Stimulated activated naive CD8-positive, alpha-beta T cell treated with anti-CD3 and anti-CD28 coated beads, Interleukin-15, Interleukin-2, amounts not matched to agents 100 ng/mL and 50 ng/mL, for 24 hours (primary cell): Measurements from ENCODE around the gene LRP1-AS.
"Not testable (repeated sequence)": the region's sequence is repeated elsewhere in the genome, so short reads cannot be mapped to it uniquely, and the experiment has no call there.

Experiments used
- H3K27ac Mint-ChIP-seq: one replicate; pipeline ENCODE4 v1.8.0; 2021; ENCODE audit warnings: mild to moderate bottlenecking, mixed read lengths
- H3K27me3 Mint-ChIP-seq: one replicate; pipeline ENCODE4 v1.8.0; 2021; ENCODE audit warnings: mixed read lengths
- H3K36me3 Mint-ChIP-seq: one replicate; pipeline ENCODE4 v1.8.0; 2021; ENCODE audit warnings: low read depth, mixed read lengths
- H3K4me1 Mint-ChIP-seq: one replicate; pipeline ENCODE4 v1.8.0; 2021; ENCODE audit warnings: low read depth, mixed read lengths
- H3K4me3 Mint-ChIP-seq: one replicate; pipeline ENCODE4 v1.8.0; 2021; ENCODE audit warnings: mild to moderate bottlenecking, mixed read lengths
- H3K9me3 Mint-ChIP-seq: one replicate; pipeline ENCODE4 v1.8.0; 2021; ENCODE audit warnings: mixed read lengths

LRP1-AS gene

GRCh38 chr12:57129889-57130288, 17.5 kb downstream of the LRP1-AS start:
- no peaks in the 10 kb centered on the region for H3K36me3 Mint-ChIP-seq
- no peak overlapping the region for H3K27ac Mint-ChIP-seq
- H3K4me3 Mint-ChIP-seq: peak overlapping the region; percentile 57
- H3K27me3 Mint-ChIP-seq: peaks cover 13% of the 10 kb centered on the region
- H3K4me1 Mint-ChIP-seq: peaks cover 13% of the 10 kb centered on the region
- H3K9me3 Mint-ChIP-seq: no peaks in the 10 kb centered on the region

GRCh38 chr12:57129321-57129842, 18.0 kb downstream of the LRP1-AS start:
- no peaks in the 10 kb centered on the region for H3K36me3 Mint-ChIP-seq
- H3K9me3 Mint-ChIP-seq: no peaks in the 10 kb centered on the region
- H3K27me3 Mint-ChIP-seq: peaks cover 18% of the 10 kb centered on the region
- H3K4me1 Mint-ChIP-seq: peaks cover 16% of the 10 kb centered on the region
- H3K4me3 Mint-ChIP-seq: peak overlapping the region; percentile 57
- H3K27ac Mint-ChIP-seq: no peak overlapping the region

- H3K27me3 Mint-ChIP-seq: peaks cover 19% of the 10 kb centered on the region
- no peak overlapping the region for H3K27ac Mint-ChIP-seq
- no peaks in the 10 kb centered on the region for H3K36me3 Mint-ChIP-seq
- peaks cover 20% of the 10 kb centered on the region for H3K4me1 Mint-ChIP-seq
- H3K9me3 Mint-ChIP-seq: no peaks in the 10 kb centered on the region
- peak overlapping the region; percentile 3 for H3K4me3 Mint-ChIP-seq
These were observed 18.7 kb downstream of the LRP1-AS start for GRCh38 chr12:57128519-57129247.

- peak within 1 kb of the TSS; percentile 80 for H3K4me3 Mint-ChIP-seq
- peaks cover 19% of the 10 kb centered on the region for H3K27me3 Mint-ChIP-seq
- H3K9me3 Mint-ChIP-seq: no peaks in the 10 kb centered on the region
- H3K27ac Mint-ChIP-seq: no peak within 1 kb of the TSS
- no peaks in the 10 kb centered on the region for H3K36me3 Mint-ChIP-seq
- peaks cover 20% of the 10 kb centered on the region for H3K4me1 Mint-ChIP-seq
These were observed 19.5 kb downstream of the LRP1-AS start, which contains the start of gene LRP1 for GRCh38 chr12:57127726-57128518. LRP1 (plus strand) TSS chr12:57128483; CDS start chr12:57128965, 482 bp downstream.

GRCh38 chr12:57127101-57127725, 20.2 kb downstream of the LRP1-AS start:
- H3K36me3 Mint-ChIP-seq: no peaks in the 10 kb centered on the region
- H3K27ac Mint-ChIP-seq: no peak overlapping the region
- peaks cover 20% of the 10 kb centered on the region for H3K4me1 Mint-ChIP-seq
- H3K4me3 Mint-ChIP-seq: peak overlapping the region; percentile 80
- H3K27me3 Mint-ChIP-seq: peaks cover 14% of the 10 kb centered on the region
- H3K9me3 Mint-ChIP-seq: no peaks in the 10 kb centered on the region

GRCh38 chr12:57126561-57126960, 20.9 kb downstream of the LRP1-AS start:
- H3K4me1 Mint-ChIP-seq: peaks cover 20% of the 10 kb centered on the region
- no peak overlapping the region for H3K4me3 Mint-ChIP-seq
- H3K27ac Mint-ChIP-seq: no peak overlapping the region
- H3K9me3 Mint-ChIP-seq: no peaks in the 10 kb centered on the region
- H3K36me3 Mint-ChIP-seq: no peaks in the 10 kb centered on the region
- peaks cover 14% of the 10 kb centered on the region for H3K27me3 Mint-ChIP-seq

GRCh38 chr12:57126061-57126460, 21.4 kb downstream of the LRP1-AS start:
- Mint-ChIP-seq H3K27me3 (peaks cover 14% of the 10 kb centered on the region), H3K4me3 (no peak overlapping the region), H3K36me3 (no peaks in the 10 kb centered on the region), H3K9me3 (no peaks in the 10 kb centered on the region), H3K4me1 (peaks cover 20% of the 10 kb centered on the region), H3K27ac (no peak overlapping the region)

GRCh38 chr12:57124261-57124877, 23.1 kb downstream of the LRP1-AS start:
- Mint-ChIP-seq H3K27me3 (peaks cover 10% of the 10 kb centered on the region), H3K36me3 (no peaks in the 10 kb centered on the region), H3K9me3 (no peaks in the 10 kb centered on the region), H3K4me1 (peaks cover 21% of the 10 kb centered on the region), H3K27ac (no peak overlapping the region), H3K4me3 (no peak overlapping the region)

GRCh38 chr12:57123813-57124212, 23.6 kb downstream of the LRP1-AS start:
- Mint-ChIP-seq H3K9me3 (no peaks in the 10 kb centered on the region), H3K27me3 (peaks cover 10% of the 10 kb centered on the region), H3K4me1 (peaks cover 27% of the 10 kb centered on the region), H3K4me3 (no peak overlapping the region), H3K27ac (no peak overlapping the region), H3K36me3 (no peaks in the 10 kb centered on the region)

- H3K36me3 Mint-ChIP-seq, H3K27me3 Mint-ChIP-seq, H3K27ac Mint-ChIP-seq, H3K9me3 Mint-ChIP-seq, H3K4me3 Mint-ChIP-seq: not testable (repeated sequence)
- H3K4me1 Mint-ChIP-seq: peaks cover 24% of the 10 kb centered on the region
These were observed 26.7 kb downstream of the LRP1-AS start for GRCh38 chr12:57120718-57121117.

- H3K27ac Mint-ChIP-seq: peak overlapping the region; percentile 24
- no peaks in the 10 kb centered on the region for H3K9me3 Mint-ChIP-seq
- peaks cover 22% of the 10 kb centered on the region for H3K4me1 Mint-ChIP-seq
- peaks cover 2% of the 10 kb centered on the region for H3K27me3 Mint-ChIP-seq
- H3K4me3 Mint-ChIP-seq: no peak overlapping the region
- no peaks in the 10 kb centered on the region for H3K36me3 Mint-ChIP-seq
These were observed 27.9 kb downstream of the LRP1-AS start for GRCh38 chr12:57119294-57120085.

- H3K4me1 Mint-ChIP-seq: peaks cover 18% of the 10 kb centered on the region
- H3K27me3 Mint-ChIP-seq: no peaks in the 10 kb centered on the region
- peak overlapping the region; percentile 24 for H3K27ac Mint-ChIP-seq
- no peak overlapping the region for H3K4me3 Mint-ChIP-seq
- H3K9me3 Mint-ChIP-seq: no peaks in the 10 kb centered on the region
- H3K36me3 Mint-ChIP-seq: no peaks in the 10 kb centered on the region
These were observed 28.6 kb downstream of the LRP1-AS start for GRCh38 chr12:57118711-57119271.

GRCh38 chr12:57116580-57117281, 30.7 kb downstream of the LRP1-AS start:
- H3K27me3 Mint-ChIP-seq: no peaks in the 10 kb centered on the region
- peaks cover 34% of the 10 kb centered on the region for H3K4me1 Mint-ChIP-seq
- no peaks in the 10 kb centered on the region for H3K36me3 Mint-ChIP-seq
- H3K9me3 Mint-ChIP-seq: no peaks in the 10 kb centered on the region
- no peak overlapping the region for H3K4me3 Mint-ChIP-seq
- no peak overlapping the region for H3K27ac Mint-ChIP-seq
